Stimulated activated naive B cell treated with anti-CD40 and anti-IgM and Interleukin-4, amounts not matched to agents 10 μg/mL and 1 μg/mL and 100 μg/mL, for 72 hours (primary cell): ENCODE data around the gene UIMC1.

ENCODE experiments used
- ATAC-seq, 2 donors: fragments of 150-1000 bp; cut with Tn5 transposase; replicated peaks; 2 replicates each; pipeline ENCODE4 v1.10.0; 2021; ENCODE audit warnings: moderate library complexity in 1 of 2
- DNase-seq: peaks from one replicate; pipeline ENCODE4 v3.0.0; 2021
- H3K27ac Mint-ChIP-seq: one replicate; pipeline ENCODE4 v1.8.0; 2022; ENCODE audit warnings: mild to moderate bottlenecking, mixed read lengths
- H3K27me3 Mint-ChIP-seq, 2 donors: one replicate each; pipeline ENCODE4 v1.8.0; 2022; ENCODE audit warnings: mixed read lengths in 2 of 2
- H3K36me3 Mint-ChIP-seq, 2 donors: one replicate each; pipeline ENCODE4 v1.8.0; 2022; ENCODE audit warnings: mixed read lengths in 2 of 2, mild to moderate bottlenecking in 1 of 2
- H3K4me1 Mint-ChIP-seq, 2 donors: one replicate each; pipeline ENCODE4 v1.8.0; 2022; ENCODE audit warnings: mixed read lengths in 2 of 2, mild to moderate bottlenecking in 1 of 2
- H3K4me3 Mint-ChIP-seq, 2 donors: one replicate each; pipeline ENCODE4 v1.8.0; 2022; ENCODE audit warnings: mild to moderate bottlenecking in 2 of 2, mixed read lengths in 2 of 2, moderate library complexity in 1 of 2
- H3K9me3 Mint-ChIP-seq, 2 donors: one replicate each; pipeline ENCODE4 v1.8.0; 2022; ENCODE audit warnings: mixed read lengths in 2 of 2, mild to moderate bottlenecking in 1 of 2

Gene UIMC1

DNA sequence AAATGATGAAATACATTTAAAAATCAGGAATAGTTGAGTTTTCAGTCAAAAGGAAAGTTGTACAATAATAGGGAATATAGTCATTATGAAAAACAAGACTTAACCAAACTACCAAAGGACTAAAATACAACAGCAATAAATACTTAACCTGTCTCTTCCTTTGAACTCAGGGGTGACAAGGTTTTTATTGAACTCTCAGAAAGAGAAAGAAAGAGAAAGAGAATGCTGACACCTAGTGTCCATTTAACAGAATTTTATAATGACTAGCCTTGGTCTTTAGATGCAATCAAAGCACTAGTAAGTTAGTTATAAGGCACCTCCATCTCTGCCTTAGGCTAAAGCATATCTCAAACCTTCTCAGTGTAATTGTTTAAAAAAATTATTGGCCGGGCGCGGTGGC is 47.5 kb downstream of the UIMC1 start:
- Mint-ChIP-seq H3K27me3 (no peaks in the 10 kb centered on the region), H3K36me3 (peaks cover 14 to 30% of the 10 kb centered on the region in 2 donors), H3K4me1 (no peaks in the 10 kb centered on the region), H3K9me3 (no peaks in the 10 kb centered on the region), H3K27ac (peak overlapping the region; percentile 37), H3K4me3 (no peak overlapping the region)
- ATAC-seq, result peak; percentile 68 to 70
- no peak for DNase-seq

DNA sequence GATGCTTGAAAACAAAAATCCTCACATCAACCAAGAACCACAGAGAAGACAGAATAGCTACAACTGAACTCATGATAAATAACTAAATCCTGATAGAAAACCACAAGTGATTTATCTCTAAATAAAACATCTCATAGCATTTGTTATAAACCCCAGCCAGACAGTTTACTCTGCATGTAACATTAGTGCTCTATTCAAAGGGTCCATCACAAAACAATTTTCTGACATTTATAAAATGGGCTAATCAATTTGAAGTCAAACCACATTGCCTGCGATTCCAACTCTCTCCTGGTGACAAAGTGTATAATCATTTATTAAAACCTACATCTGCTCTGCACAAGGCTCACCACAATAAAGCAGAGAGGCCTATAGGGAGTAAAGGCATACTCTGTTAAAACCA is 49.8 kb downstream of the UIMC1 start:
- DNase-seq (no peak), ATAC-seq (no peak)
- no peaks in the 10 kb centered on the region for H3K27me3 Mint-ChIP-seq
- peaks cover 20 to 35% of the 10 kb centered on the region in 2 donors for H3K36me3 Mint-ChIP-seq
- H3K9me3 Mint-ChIP-seq, result no peaks in the 10 kb centered on the region
- H3K4me3 Mint-ChIP-seq, result no peak overlapping the region
- H3K27ac Mint-ChIP-seq, result no peak overlapping the region
- H3K4me1 Mint-ChIP-seq, result no peaks in the 10 kb centered on the region

DNA sequence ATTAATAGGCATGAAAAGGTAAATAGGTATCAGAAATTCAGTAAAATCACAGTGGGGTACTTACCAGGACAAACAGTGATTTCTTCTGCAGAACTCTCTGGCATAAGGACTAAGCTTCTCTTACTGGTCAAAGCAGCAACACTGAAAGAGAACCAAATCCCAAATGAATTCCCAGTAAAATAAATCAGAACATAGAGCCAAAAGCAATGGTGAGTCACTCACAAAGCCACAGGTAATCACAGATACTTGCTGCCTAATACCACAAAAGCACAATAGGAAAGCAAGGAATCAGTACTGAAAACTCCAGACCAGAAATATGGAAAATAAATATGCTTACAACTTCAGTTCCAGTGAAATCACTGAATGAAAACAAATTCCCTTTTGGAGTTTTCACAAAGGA is 50.7 kb downstream of the UIMC1 start:
- ATAC-seq (no peak), DNase-seq (no peak)
- H3K36me3 Mint-ChIP-seq, result peaks cover 23 to 42% of the 10 kb centered on the region in 2 donors
- no peaks in the 10 kb centered on the region for H3K4me1 Mint-ChIP-seq
- no peaks in the 10 kb centered on the region for H3K9me3 Mint-ChIP-seq
- H3K4me3 Mint-ChIP-seq, result no peak overlapping the region
- H3K27ac Mint-ChIP-seq, result no peak overlapping the region
- no peaks in the 10 kb centered on the region for H3K27me3 Mint-ChIP-seq

DNA sequence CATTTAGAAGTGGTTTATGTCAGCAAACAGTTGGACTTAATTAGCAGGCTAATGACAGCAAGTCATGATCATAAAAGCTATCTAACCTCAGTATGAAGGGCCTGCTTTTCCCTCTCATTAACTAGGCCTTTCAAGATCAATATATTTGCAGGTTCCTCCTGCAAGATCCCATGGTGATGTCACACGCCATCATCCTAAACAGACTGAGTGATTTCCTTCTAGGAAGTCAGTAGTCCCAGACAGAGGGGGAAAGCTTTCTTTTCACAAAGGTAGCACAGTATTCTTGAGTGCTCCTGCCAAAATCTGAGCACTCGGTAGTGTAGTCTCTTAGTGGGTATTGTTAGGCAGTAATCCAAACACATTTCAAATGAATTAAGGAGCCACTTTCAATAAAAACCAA is 52.5 kb downstream of the UIMC1 start:
- ATAC-seq (no peak), DNase-seq (no peak)
- Mint-ChIP-seq H3K9me3 (no peaks in the 10 kb centered on the region), H3K4me1 (no peaks in the 10 kb centered on the region), H3K27ac (no peak overlapping the region), H3K4me3 (no peak overlapping the region), H3K36me3 (peaks cover 22 to 39% of the 10 kb centered on the region in 2 donors), H3K27me3 (no peaks in the 10 kb centered on the region)

DNA sequence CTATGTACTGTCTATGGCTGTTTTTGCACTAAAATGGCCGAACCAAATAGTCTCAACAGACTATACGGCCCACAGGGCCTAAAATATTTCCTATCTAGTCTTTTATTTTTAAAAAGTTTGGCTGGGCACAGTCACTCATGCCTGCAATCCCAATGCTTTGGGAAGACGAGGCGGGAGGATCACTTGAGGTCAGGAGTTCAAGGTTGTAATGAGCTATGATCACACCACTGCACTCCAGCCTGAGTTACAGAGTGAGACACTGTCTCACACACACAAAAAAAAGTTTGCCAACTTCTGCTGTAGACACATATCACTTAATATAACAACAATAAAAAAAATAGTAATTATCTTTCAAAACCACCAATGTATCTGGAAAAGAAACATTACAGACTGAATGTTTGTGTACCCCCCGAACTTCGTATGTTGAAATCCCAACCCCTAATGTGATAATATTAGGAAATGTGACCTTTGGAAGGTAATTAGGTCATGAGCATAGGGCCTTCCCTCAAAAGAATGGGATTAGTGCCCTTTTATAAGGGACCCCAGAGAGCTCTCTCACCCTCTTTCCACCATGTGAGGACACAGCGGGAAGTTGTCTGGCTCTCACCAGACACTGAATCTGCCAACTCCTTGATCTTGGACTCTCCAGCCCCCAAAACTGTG is 53.9 kb downstream of the UIMC1 start:
- no peak overlapping the region for H3K4me3 Mint-ChIP-seq
- H3K27me3 Mint-ChIP-seq, result no peaks in the 10 kb centered on the region
- H3K27ac Mint-ChIP-seq, result no peak overlapping the region
- ATAC-seq (no peak), DNase-seq (no peak)
- H3K36me3 Mint-ChIP-seq, result peaks cover 22 to 35% of the 10 kb centered on the region in 2 donors
- no peaks in the 10 kb centered on the region for H3K9me3 Mint-ChIP-seq
- no peaks in the 10 kb centered on the region for H3K4me1 Mint-ChIP-seq

DNA sequence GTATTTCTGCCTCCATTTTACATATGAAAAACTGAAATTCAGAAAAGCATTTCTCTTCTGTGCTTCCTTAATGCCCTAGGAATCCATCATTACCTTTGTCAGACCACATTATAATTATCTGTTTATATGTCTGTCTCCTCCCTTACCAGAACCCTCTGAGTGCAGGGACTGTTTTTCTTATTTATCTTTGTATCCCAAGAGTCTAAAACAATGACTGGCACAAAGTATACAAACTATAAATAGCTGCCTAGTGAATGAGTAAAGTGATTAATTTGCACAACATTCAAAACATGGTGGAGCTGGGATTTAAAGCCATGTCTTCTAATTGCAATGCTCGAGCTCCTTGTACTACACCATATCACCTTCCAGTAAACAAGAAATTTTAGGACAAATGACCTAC is 58.1 kb downstream of the UIMC1 start:
- no peak overlapping the region for H3K27ac Mint-ChIP-seq

DNA sequence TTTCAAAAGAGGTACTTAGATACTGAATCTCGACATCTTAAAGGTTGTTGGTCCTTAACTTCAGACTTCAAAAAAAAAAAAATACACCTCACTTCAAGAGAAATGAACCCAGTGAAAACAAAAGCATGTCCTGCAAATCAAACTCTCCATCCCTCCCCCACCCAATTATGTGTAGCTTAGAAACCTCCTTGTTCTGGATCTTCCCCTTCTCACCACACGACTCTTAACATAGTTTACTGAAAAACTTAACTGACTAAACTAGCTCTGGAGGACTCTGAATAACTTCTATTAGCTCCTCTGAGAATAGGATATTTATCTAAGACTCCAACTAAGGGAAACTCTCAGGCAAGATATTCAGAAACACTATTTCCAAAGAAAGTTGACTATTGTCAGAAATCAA is 58.7 kb downstream of the UIMC1 start:
- peaks cover 27 to 32% of the 10 kb centered on the region in 2 donors for H3K36me3 Mint-ChIP-seq
- no peaks in the 10 kb centered on the region for H3K27me3 Mint-ChIP-seq
- H3K4me1 Mint-ChIP-seq, result peaks cover 0 to 3% of the 10 kb centered on the region in 2 donors
- H3K9me3 Mint-ChIP-seq, result no peaks in the 10 kb centered on the region
- no peak for DNase-seq
- H3K27ac Mint-ChIP-seq, result no peak overlapping the region
- no peak overlapping the region for H3K4me3 Mint-ChIP-seq
- no peak for ATAC-seq

More for the DNA sequence above, 58.1 kb downstream of the UIMC1 start:
- Mint-ChIP-seq H3K36me3 (peaks cover 25 to 32% of the 10 kb centered on the region in 2 donors), H3K4me3 (no peak overlapping the region), H3K9me3 (no peaks in the 10 kb centered on the region), H3K4me1 (no peaks in the 10 kb centered on the region), H3K27me3 (no peaks in the 10 kb centered on the region)
- ATAC-seq (no peak), DNase-seq (no peak)

DNA sequence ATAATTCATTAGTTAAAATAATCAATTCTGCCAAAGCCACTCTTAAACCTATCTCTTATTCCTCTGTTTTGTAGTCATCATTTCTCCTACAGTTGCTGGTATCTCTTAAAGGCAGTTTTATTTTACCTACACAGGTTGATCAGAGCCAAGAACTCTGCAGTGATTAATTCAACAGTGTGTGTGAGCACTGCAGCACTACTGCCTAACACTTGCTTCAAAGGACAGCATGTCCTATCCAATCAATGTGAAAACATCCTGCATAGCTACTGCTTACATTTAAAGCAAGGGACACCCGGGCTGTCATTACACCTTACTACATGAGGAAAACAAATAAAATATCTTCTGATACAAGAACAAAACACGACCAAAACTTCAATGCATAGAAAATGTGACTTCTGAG is 62.3 kb downstream of the UIMC1 start:
- Mint-ChIP-seq H3K27ac (no peak overlapping the region), H3K4me1 (peaks cover 0 to 3% of the 10 kb centered on the region in 2 donors), H3K4me3 (no peak overlapping the region), H3K27me3 (no peaks in the 10 kb centered on the region), H3K36me3 (peaks cover 29 to 35% of the 10 kb centered on the region in 2 donors), H3K9me3 (no peaks in the 10 kb centered on the region)
- no peak for ATAC-seq
- DNase-seq, result no peak

DNA sequence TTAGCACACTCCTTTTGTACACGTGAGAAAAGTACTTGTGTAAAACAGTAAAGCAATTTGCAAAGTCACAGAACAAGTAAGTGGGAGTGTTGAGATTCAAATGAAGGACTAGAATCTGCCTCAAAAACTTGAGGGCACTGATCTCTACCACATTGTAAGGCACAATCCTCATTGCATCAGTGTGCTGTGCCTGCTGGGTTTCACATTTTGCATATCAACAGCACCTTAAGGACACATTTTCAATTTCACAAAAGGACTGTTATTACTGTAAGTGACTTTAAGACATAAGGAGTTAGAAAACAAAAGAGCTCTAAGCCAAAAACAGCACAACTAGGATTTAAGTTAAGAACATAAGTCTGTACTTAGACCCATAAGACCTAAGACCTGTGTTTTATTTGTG is 62.8 kb downstream of the UIMC1 start:
- Mint-ChIP-seq H3K4me3 (no peak overlapping the region), H3K27me3 (no peaks in the 10 kb centered on the region), H3K27ac (no peak overlapping the region), H3K4me1 (peaks cover 0 to 3% of the 10 kb centered on the region in 2 donors), H3K36me3 (peaks cover 29 to 35% of the 10 kb centered on the region in 2 donors), H3K9me3 (no peaks in the 10 kb centered on the region)
- DNase-seq, result no peak
- ATAC-seq, result no peak

DNA sequence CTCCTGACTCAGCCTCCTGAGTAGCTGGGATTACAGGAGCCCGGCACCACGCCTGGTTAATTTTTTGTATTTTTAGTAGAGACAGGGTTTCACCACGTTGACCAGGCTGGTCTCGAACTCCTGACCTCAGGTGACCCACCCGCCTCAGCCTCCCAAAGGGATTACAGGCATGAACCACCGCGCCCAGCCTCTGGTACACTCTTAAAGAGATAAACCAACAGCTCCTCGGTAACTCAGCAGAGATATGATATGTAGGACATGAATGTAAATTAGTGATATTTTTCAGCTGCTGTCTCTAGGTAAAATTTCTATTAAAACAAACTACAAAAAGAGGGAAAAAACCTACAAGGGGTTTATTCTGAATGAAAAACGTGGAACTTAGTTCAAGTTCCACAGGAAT is 64.6 kb downstream of the UIMC1 start:
- Mint-ChIP-seq H3K27me3 (no peaks in the 10 kb centered on the region), H3K9me3 (no peaks in the 10 kb centered on the region), H3K36me3 (peaks cover 29 to 40% of the 10 kb centered on the region in 2 donors), H3K4me3 (no peak overlapping the region), H3K27ac (no peak overlapping the region), H3K4me1 (peaks cover 0 to 3% of the 10 kb centered on the region in 2 donors)
- ATAC-seq, result no peak
- DNase-seq, result no peak

DNA sequence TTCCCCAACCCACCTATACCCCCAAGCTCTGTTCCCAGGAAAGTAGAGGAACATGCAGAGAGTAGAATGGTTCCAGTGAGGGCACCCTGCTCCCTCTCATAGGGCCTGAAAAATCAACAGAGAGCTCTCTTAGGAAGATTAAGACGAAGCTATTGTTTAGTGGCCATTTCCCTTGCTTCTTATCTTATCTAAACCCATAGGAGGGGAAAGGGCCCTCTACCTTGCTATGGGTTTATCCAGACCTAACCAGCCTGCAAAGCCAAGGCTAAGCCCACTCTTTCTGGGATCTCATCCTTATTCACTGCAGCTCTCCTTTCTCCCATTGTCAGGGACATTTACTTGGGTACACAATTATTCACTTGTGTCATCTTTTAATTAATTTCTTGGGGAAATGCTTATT is 68.1 kb downstream of the UIMC1 start:
- ATAC-seq, result no peak
- DNase-seq, result no peak
- no peak overlapping the region for H3K4me3 Mint-ChIP-seq
- H3K27me3 Mint-ChIP-seq, result no peaks in the 10 kb centered on the region
- peaks cover 24 to 43% of the 10 kb centered on the region in 2 donors for H3K36me3 Mint-ChIP-seq
- no peaks in the 10 kb centered on the region for H3K9me3 Mint-ChIP-seq
- H3K4me1 Mint-ChIP-seq, result peaks cover 0 to 10% of the 10 kb centered on the region in 2 donors
- no peak overlapping the region for H3K27ac Mint-ChIP-seq

DNA sequence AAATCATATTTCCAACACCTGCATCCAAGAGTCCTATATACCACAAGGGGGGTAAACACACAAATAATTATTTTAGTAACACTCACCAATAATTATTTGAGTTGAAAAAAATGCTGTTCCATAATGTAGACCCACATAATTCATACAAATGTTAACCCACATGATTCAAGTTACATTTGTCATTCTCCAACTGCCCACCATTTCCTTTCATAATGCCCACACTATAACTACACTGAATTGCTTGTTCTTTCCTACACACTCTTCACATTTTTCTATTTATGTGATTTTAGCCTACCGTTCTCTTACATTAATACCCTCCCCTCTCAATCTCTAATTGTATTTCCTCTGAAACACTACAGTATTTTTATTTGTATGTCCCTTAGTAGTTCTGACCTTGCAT is 71.6 kb downstream of the UIMC1 start:
- H3K4me3 Mint-ChIP-seq, result no peak overlapping the region
- ATAC-seq, result no peak
- no peaks in the 10 kb centered on the region for H3K27me3 Mint-ChIP-seq

DNA sequence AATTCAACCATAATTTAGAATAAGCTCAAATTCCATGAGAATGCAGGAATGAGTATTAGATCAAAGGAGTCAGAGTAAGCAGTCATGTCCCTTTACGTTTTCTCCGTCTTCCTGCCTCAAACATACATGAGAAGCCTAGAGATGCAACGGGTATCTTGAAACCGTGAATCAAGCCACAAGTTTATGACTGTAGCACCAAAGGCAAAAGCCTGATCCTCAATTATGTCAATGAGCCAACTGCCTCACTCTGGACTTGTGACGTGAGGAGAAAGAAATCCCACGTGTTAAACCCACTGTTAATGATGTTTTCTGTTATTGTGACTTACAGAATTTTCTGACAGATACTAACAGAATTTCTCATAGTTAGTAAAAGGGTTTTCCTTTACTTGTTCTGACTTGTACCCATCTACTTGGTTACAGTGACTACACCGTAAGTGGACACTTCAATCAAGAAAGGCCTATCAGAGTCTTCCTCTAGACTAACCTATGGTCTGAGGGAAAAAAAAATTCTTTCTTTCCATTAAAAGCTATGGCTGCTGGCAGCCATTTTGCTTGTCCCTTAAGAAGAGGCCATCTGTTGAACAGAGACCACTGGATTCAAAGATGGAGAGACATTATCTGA is 72.2 kb downstream of the UIMC1 start:
- no peak overlapping the region for H3K27ac Mint-ChIP-seq
- H3K4me3 Mint-ChIP-seq, result no peak overlapping the region
- ATAC-seq, result no peak
- H3K36me3 Mint-ChIP-seq, result peaks cover 25 to 47% of the 10 kb centered on the region in 2 donors
- DNase-seq, result no peak
- H3K27me3 Mint-ChIP-seq, result no peaks in the 10 kb centered on the region
- no peaks in the 10 kb centered on the region for H3K9me3 Mint-ChIP-seq
- peaks cover 13 to 18% of the 10 kb centered on the region in 2 donors for H3K4me1 Mint-ChIP-seq

More for the DNA sequence above, 71.6 kb downstream of the UIMC1 start:
- Mint-ChIP-seq H3K9me3 (no peaks in the 10 kb centered on the region), H3K27ac (no peak overlapping the region), H3K4me1 (peaks cover 13 to 18% of the 10 kb centered on the region in 2 donors), H3K36me3 (peaks cover 24 to 47% of the 10 kb centered on the region in 2 donors)
- no peak for DNase-seq

DNA sequence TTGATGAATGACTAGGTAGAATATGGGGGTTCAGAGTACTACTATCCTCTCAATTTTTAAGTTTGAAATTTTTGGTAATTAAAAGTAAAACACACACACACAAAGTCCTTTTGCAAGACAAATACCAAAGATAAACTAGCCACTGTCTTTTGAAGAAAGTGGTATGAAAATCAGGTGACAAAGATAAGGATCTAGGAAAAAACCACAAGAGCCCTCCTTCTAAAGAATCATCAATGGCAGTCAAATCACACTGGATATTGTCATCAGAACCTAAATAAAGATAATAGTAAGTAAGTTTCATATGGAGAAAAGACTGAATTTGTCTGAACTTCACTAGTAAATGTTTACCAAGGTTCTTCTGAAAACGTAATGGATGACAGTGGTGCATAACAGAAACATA is 76.9 kb downstream of the UIMC1 start:
- Mint-ChIP-seq H3K27me3 (no peaks in the 10 kb centered on the region), H3K4me1 (peaks cover 5 to 18% of the 10 kb centered on the region in 2 donors), H3K27ac (no peak overlapping the region), H3K36me3 (peaks cover 24 to 36% of the 10 kb centered on the region in 2 donors), H3K4me3 (no peak overlapping the region), H3K9me3 (no peaks in the 10 kb centered on the region)
- DNase-seq (no peak), ATAC-seq (no peak)

DNA sequence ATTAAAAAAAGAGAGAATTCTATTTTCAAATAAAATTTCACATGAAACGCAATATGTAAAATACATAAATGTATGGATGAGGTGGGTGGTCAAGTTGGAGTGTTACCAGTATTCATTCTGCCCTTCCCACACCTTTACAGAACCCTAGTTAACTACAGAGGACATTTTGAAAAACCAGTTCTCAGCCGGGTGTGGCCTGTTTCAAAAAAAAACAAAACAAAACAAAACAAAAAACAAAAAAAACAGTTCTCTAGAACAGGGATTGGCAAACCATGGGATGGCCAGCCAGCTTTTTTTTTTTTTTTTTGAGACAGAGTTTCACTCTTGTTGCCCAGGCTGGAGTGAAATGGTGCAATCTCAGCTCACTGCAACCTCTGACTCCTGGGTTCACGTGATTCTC is 79.0 kb downstream of the UIMC1 start:
- Mint-ChIP-seq H3K4me3 (no peak overlapping the region), H3K9me3 (no peaks in the 10 kb centered on the region), H3K27ac (no peak overlapping the region), H3K4me1 (peaks cover 5 to 18% of the 10 kb centered on the region in 2 donors), H3K27me3 (no peaks in the 10 kb centered on the region), H3K36me3 (peaks cover 23 to 39% of the 10 kb centered on the region in 2 donors)
- DNase-seq, result no peak
- no peak for ATAC-seq
